GM12801 (cell line): ENCODE data around the gene GRAMD4.

ENCODE experiments used
- CTCF ChIP-seq: IDR thresholded peaks from one replicate; pipeline ENCODE4 v1.5.1; 2011; ENCODE audit warnings: control low read depth; ENCODE audit not compliant: insufficient read length; ENCODE audit errors: extremely low read depth

Gene GRAMD4

GRCh38 chr22:46612904-46613605, 7.1 kb upstream of the GRAMD4 start:
- TF ChIP-seq CTCF: no peak

- no peak for TF ChIP-seq CTCF
Measured at GRCh38 chr22:46613606-46614021, 6.6 kb upstream of the GRAMD4 start.

- no peak for TF ChIP-seq CTCF
Measured at GRCh38 chr22:46614025-46614931, 5.9 kb upstream of the GRAMD4 start.

- no peak for TF ChIP-seq CTCF
Measured at GRCh38 chr22:46617207-46617985, 2.8 kb upstream of the GRAMD4 start.

GRCh38 chr22:46617986-46618647, 2.1 kb upstream of the GRAMD4 start:
- no peak for TF ChIP-seq CTCF

- no peak for TF ChIP-seq CTCF
Measured at GRCh38 chr22:46618667-46619066, 1.5 kb upstream of the GRAMD4 start.
